IMR-90 (cell line): ENCODE results near the gene TP53BP1. TPM values are rescaled to one million over a fixed set of nuclear protein-coding genes. Genes with fewer than 3 reads are reported as not detected.

ENCODE experiments used
- ATAC-seq: fragments of 200-7000 bp; cut with Tn5 transposase; 2 replicates; pipeline ENCODE4 v1.9.1; 2020; ENCODE audit warnings: low read depth, mild to moderate bottlenecking, moderate library complexity
- BruUV-seq: library from RNA; stranded (reverse); fragments of 400-500 nt; replicated peaks from 2 replicates; lab custom pipeline; 2021; lab: Mats Ljungman, UMichigan
- CTCF ChIA-PET: fragments of 300-600 bp; formaldehyde crosslinking; extraction: SDS; loops from one replicate; lab custom pipeline; 2021; ENCODE audit warnings: antibody characterized with exemption; lab: Yijun Ruan, JAX
- POLR2A ChIA-PET: fragments of 300-600 bp; sonication (Branson Sonifier 250); formaldehyde crosslinking; loops from one replicate; lab custom pipeline; 2022; ENCODE audit warnings: antibody characterized with exemption; ENCODE audit not compliant: unreplicated experiment; lab: Charles Lee
- DNase-seq: peaks from one replicate; pipeline ENCODE4 v3.0.0; 2013
- H2AFZ ChIP-seq: replicated peaks from 2 replicates; pipeline ENCODE3; 2013; ENCODE audit warnings: low read length, mild to moderate bottlenecking; ENCODE audit not compliant: poor library complexity
- H2AK5ac ChIP-seq: 2 replicates; pipeline ENCODE4 v1.6.1; 2013; ENCODE audit warnings: low read depth, low read length, inconsistent platforms
- H2AK9ac ChIP-seq: replicated peaks from 2 replicates; pipeline ENCODE3; 2013; ENCODE audit warnings: mild to moderate bottlenecking, low read depth, low read length, moderate library complexity; ENCODE audit not compliant: poor library complexity
- H2BK120ac ChIP-seq: 2 replicates; pipeline ENCODE4 v1.6.1; 2013; ENCODE audit warnings: low read depth, low read length, inconsistent platforms
- H2BK15ac ChIP-seq: 3 replicates; pipeline ENCODE4 v1.6.1; 2013; ENCODE audit warnings: low read depth, low read length, inconsistent platforms
- H2BK20ac ChIP-seq: 2 replicates; pipeline ENCODE4 v1.6.1; 2013; ENCODE audit warnings: low read depth, mild to moderate bottlenecking, inconsistent platforms, low read length, moderate library complexity
- H2BK5ac ChIP-seq: 2 replicates; pipeline ENCODE4 v1.6.1; 2013; ENCODE audit warnings: mild to moderate bottlenecking, low read depth, low read length, inconsistent platforms; ENCODE audit not compliant: poor library complexity, severe bottlenecking
- H3K14ac ChIP-seq: replicated peaks from 2 replicates; pipeline ENCODE4 v1.6.1; 2013; ENCODE audit warnings: low read depth, low read length, inconsistent platforms
- H3K18ac ChIP-seq: 2 replicates; pipeline ENCODE4 v1.6.1; 2013; ENCODE audit warnings: low read depth, low read length, control low read depth
- H3K23ac ChIP-seq: 2 replicates; pipeline ENCODE4 v1.6.1; 2013; ENCODE audit warnings: low read depth, low read length, inconsistent platforms
- H3K27ac ChIP-seq: 2 replicates; pipeline ENCODE4 v1.5.1; 2013; ENCODE audit warnings: mild to moderate bottlenecking, control low read depth, low read length; ENCODE audit not compliant: insufficient read depth
- H3K27me3 ChIP-seq: 2 replicates; pipeline ENCODE4 v1.6.1; 2013; ENCODE audit warnings: low read length; ENCODE audit not compliant: control insufficient read depth, insufficient read depth
- H3K36me3 ChIP-seq: 2 replicates; pipeline ENCODE4 v1.6.1; 2013; ENCODE audit warnings: low read length, mixed read lengths; ENCODE audit not compliant: control insufficient read depth, insufficient read depth
- H3K4ac ChIP-seq: 2 replicates; pipeline ENCODE4 v1.6.1; 2013; ENCODE audit warnings: low read depth, low read length, inconsistent platforms
- H3K4me1 ChIP-seq: 2 replicates; pipeline ENCODE4 v1.6.1; 2013; ENCODE audit warnings: low read length, mixed read lengths; ENCODE audit not compliant: control insufficient read depth, insufficient read depth
- H3K4me2 ChIP-seq: 2 replicates; pipeline ENCODE4 v1.6.1; 2013; ENCODE audit warnings: low read depth, mild to moderate bottlenecking, control low read depth, low read length, moderate library complexity
- H3K4me3 ChIP-seq: 2 replicates; pipeline ENCODE4 v1.5.1; 2013; ENCODE audit warnings: low read depth, mild to moderate bottlenecking, control low read depth, low read length, moderate library complexity; ENCODE audit not compliant: insufficient read depth
- H3K56ac ChIP-seq: 2 replicates; pipeline ENCODE4 v1.6.1; 2013; ENCODE audit warnings: low read length, inconsistent platforms; ENCODE audit not compliant: insufficient read depth; ENCODE audit errors: extremely low read depth
- H3K79me1 ChIP-seq, 2 experiments: 2 replicates each; pipeline ENCODE4 v1.6.1; 2013; ENCODE audit warnings: low read length in 2 of 2, inconsistent platforms in 1 of 2, low read depth in 1 of 2
- H3K9ac ChIP-seq: 2 replicates; pipeline ENCODE4 v1.6.1; 2013; ENCODE audit warnings: low read depth, low read length, control low read depth
- H3K9me1 ChIP-seq: 2 replicates; pipeline ENCODE4 v1.6.1; 2013; ENCODE audit warnings: low read length, inconsistent platforms; ENCODE audit not compliant: insufficient read depth
- H3K9me3 ChIP-seq: 2 replicates; pipeline ENCODE4 v1.6.1; 2013; ENCODE audit warnings: low read length; ENCODE audit not compliant: control insufficient read depth, insufficient read depth
- H4K20me1 ChIP-seq: 2 replicates; pipeline ENCODE4 v1.6.1; 2013; ENCODE audit warnings: low read length, inconsistent platforms; ENCODE audit not compliant: insufficient read depth
- H4K5ac ChIP-seq: 2 replicates; pipeline ENCODE4 v1.6.1; 2013; ENCODE audit warnings: mild to moderate bottlenecking, low read depth, low read length, control low read depth
- H4K8ac ChIP-seq, 2 experiments: 2 replicates each; pipeline ENCODE4 v1.6.1; 2013; ENCODE audit warnings: low read depth in 2 of 2, low read length in 2 of 2, control low read depth in 1 of 2, inconsistent platforms in 1 of 2
- H4K91ac ChIP-seq: 2 replicates; pipeline ENCODE4 v1.6.1; 2013; ENCODE audit warnings: low read depth, low read length, inconsistent platforms; ENCODE audit not compliant: insufficient read depth
- CHD1 ChIP-seq: IDR thresholded peaks from 2 replicates; pipeline ENCODE4 v1.6.1; 2012; ENCODE audit warnings: low read depth, low read length, improper control_type of control experiment
- FOS ChIP-seq: fragments of 150-350 bp; IDR thresholded peaks from 2 replicates; pipeline ENCODE4 v1.6.1; 2016; ENCODE audit warnings: low read depth, low read length
- MXI1 ChIP-seq: IDR thresholded peaks from 2 replicates; pipeline ENCODE4 v1.6.1; 2012; ENCODE audit warnings: low read depth, mild to moderate bottlenecking, low read length, moderate library complexity, borderline replicate concordance
- NFE2L2 ChIP-seq: fragments of 150-350 bp; IDR thresholded peaks from 2 replicates; pipeline ENCODE4 v1.6.1; 2016; ENCODE audit warnings: low read depth, mild to moderate bottlenecking, low read length
- POLR2A ChIP-seq: IDR thresholded peaks from 2 replicates; pipeline ENCODE4 v1.6.1; 2012; ENCODE audit warnings: mild to moderate bottlenecking, low read depth, low read length
- SMC3 ChIP-seq: fragments of 150-350 bp; IDR thresholded peaks from 2 replicates; pipeline ENCODE4 v1.6.1; 2016; ENCODE audit warnings: low read depth, mild to moderate bottlenecking, antibody characterized with exemption, low read length, moderate library complexity
- WGBS, 2 experiments: methylation state at CpG; one replicate each; pipeline versions ENCODE4 v1.1.5 to v1.1.7; 2013; ENCODE audit warnings: missing lambda C conversion rate in 2 of 2; ENCODE audit not compliant: insufficient read length in 1 of 2; ENCODE audit errors: extremely low coverage in 2 of 2; 5-methylcytosine and 5-hydroxymethylcytosine counted together
- dilution Hi-C: fragments of 300-500 bp; cut with HindIII; formaldehyde crosslinking; loops from one replicate; pipeline ENCODE4 v1.14.3; 2018; ENCODE audit warnings: low sequenced_read_pairs; ENCODE audit not compliant: unreplicated experiment
- in situ Hi-C: fragments of 300-500 bp; cut with MboI; formaldehyde crosslinking; loops from 3 replicates; pipeline ENCODE4 v1.14.3; 2019; ENCODE audit warnings: low sequenced_read_pairs, inconsistent platforms, mixed read lengths
- intact Hi-C: fragments of 100-400 bp; cut with micrococcal nuclease; formaldehyde crosslinking; loops from 2 replicates; pipeline ENCODE4 v1.10.0; 2022
- polyA plus RNA-seq, 3 experiments: library from polyadenylated mRNA; depleted of rRNA; stranded (reverse); fragments of >200 nt; gene quantifications; 2 replicates each; pipeline ENCODE4 v1.2.3, GENCODE V29; 2012; ENCODE audit warnings: low replicate concordance in 1 of 3
- total RNA-seq: library from RNA; depleted of rRNA; stranded (reverse); fragments of >200 nt; gene quantifications from 2 replicates; pipeline ENCODE4 v1.2.3, GENCODE V29; 2012
- TF ChIP-seq, protein P1 (sequence below): conservative IDR thresholded peaks from 2 replicates; pipeline ENCODE4 v1.5.1; 2012; ENCODE audit warnings: mild to moderate bottlenecking, low read depth, low read length, improper control_type of control experiment

TP53BP1 gene
- total and polyA plus RNA-seq, 2 of the 4 experiments (the other 2 are of a cell fraction): 36.3 to 64.5 TPM

- WGBS, 2 experiments: 100% methylated on average over 1 of the region's 1 CpG; no CpG with 5 or more reads in 1 of the 2 experiments
- BruUV-seq: no TSS peak
- intact Hi-C loops: loop anchor here (5.0 kb wide), 1 partner anchor 52 kb away; no protein-coding TSS in a partner anchor
- peak overlapping the region; percentile 16; the same call in 1 of the 2 replicates for H3K18ac ChIP-seq
- H2BK5ac ChIP-seq: no peak overlapping the region
- H2BK20ac ChIP-seq: no peak overlapping the region
- 0 out of 2 replicates have a peak overlapping the region, but pooled peaks have one; percentile 24 for H4K91ac ChIP-seq
- no peak overlapping the region for H2AK5ac ChIP-seq
- in situ Hi-C loops: no loop called here
- no peak overlapping the region; the same call in 1 of the 2 replicates for H2BK120ac ChIP-seq
- no peak for TF ChIP-seq CHD1
- no peak for TF ChIP-seq FOS
- no peak for TF ChIP-seq SMC3
- no peak for TF ChIP-seq NFE2L2
- TF ChIP-seq MXI1: no peak
- TF ChIP-seq POLR2A: no peak
- TF ChIP-seq, protein P1, sequence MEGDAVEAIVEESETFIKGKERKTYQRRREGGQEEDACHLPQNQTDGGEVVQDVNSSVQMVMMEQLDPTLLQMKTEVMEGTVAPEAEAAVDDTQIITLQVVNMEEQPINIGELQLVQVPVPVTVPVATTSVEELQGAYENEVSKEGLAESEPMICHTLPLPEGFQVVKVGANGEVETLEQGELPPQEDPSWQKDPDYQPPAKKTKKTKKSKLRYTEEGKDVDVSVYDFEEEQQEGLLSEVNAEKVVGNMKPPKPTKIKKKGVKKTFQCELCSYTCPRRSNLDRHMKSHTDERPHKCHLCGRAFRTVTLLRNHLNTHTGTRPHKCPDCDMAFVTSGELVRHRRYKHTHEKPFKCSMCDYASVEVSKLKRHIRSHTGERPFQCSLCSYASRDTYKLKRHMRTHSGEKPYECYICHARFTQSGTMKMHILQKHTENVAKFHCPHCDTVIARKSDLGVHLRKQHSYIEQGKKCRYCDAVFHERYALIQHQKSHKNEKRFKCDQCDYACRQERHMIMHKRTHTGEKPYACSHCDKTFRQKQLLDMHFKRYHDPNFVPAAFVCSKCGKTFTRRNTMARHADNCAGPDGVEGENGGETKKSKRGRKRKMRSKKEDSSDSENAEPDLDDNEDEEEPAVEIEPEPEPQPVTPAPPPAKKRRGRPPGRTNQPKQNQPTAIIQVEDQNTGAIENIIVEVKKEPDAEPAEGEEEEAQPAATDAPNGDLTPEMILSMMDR: no peak
- DNase-seq (no peak), ATAC-seq (no peak)
- H3K9me3 ChIP-seq: no peaks in the 10 kb centered on the region
- ChIA-PET CTCF (no interaction called here), POLR2A (no interaction called here)
- no peak overlapping the region for H3K9ac ChIP-seq
- H3K4me1 ChIP-seq: peaks cover 16% of the 10 kb centered on the region
- no peak overlapping the region for H2AK9ac ChIP-seq
- no peak overlapping the region for H2AFZ ChIP-seq
- H4K20me1 ChIP-seq: no peaks in the 10 kb centered on the region
- peaks cover 6% of the 10 kb centered on the region; the same call in 1 of the 2 replicates for H3K9me1 ChIP-seq
- no peak overlapping the region for H3K27ac ChIP-seq
- H2BK15ac ChIP-seq: peak overlapping the region; percentile 56; the same call in 1 of the 3 replicates
- H3K4me3 ChIP-seq: no peak overlapping the region
- no peak overlapping the region for H4K8ac ChIP-seq
- H3K36me3 ChIP-seq: peaks cover 30% of the 10 kb centered on the region
- dilution Hi-C loops: no loop called here
- H3K4me2 ChIP-seq: no peak overlapping the region
- H3K23ac ChIP-seq: no peak overlapping the region
- H4K5ac ChIP-seq: no peak overlapping the region
- no peaks in the 10 kb centered on the region for H3K27me3 ChIP-seq
- H3K14ac ChIP-seq: no peak overlapping the region
- H3K56ac ChIP-seq: no peak overlapping the region
- no peak overlapping the region for H3K4ac ChIP-seq
- H3K79me1 ChIP-seq: peaks cover 14 to 47% of the 10 kb centered on the region in 2 experiments
These were observed 29.0 kb downstream of the TP53BP1 start for GRCh38 chr15:43463998-43464397.
